ENCODE data around the gene CDH18.

The CDH18 gene

GRCh38 chr5:19928562-19929421 is 59.2 kb downstream of the CDH18 start:
- peak; percentile 69 for DNase-seq (ENCODE audit: low read depth, low spot score)

- DNase-seq (ENCODE audit: low read depth, low spot score) = peak; percentile 3
These were observed 60.1 kb downstream of the CDH18 start for GRCh38 chr5:19927919-19928318.

- no peak for DNase-seq (ENCODE audit: low read depth, low spot score)
These were observed 60.8 kb downstream of the CDH18 start for GRCh38 chr5:19927170-19927569.

- no peak for DNase-seq (ENCODE audit: low read depth, low spot score)
These were observed 64.3 kb downstream of the CDH18 start for GRCh38 chr5:19923742-19924141.

- no peak for DNase-seq (ENCODE audit: low read depth, low spot score)
These were observed 67.2 kb downstream of the CDH18 start for GRCh38 chr5:19920761-19921160.

- DNase-seq (ENCODE audit: low read depth, low spot score) = no peak
These were observed 69.2 kb downstream of the CDH18 start for GRCh38 chr5:19918780-19919179.

- DNase-seq (ENCODE audit: low read depth, low spot score) = no peak
These were observed 70.3 kb downstream of the CDH18 start for GRCh38 chr5:19917588-19918122.

- no peak for DNase-seq (ENCODE audit: low read depth, low spot score)
These were observed 77.9 kb downstream of the CDH18 start for GRCh38 chr5:19910136-19910535.

- no peak for DNase-seq (ENCODE audit: low read depth, low spot score)
These were observed 83.2 kb downstream of the CDH18 start for GRCh38 chr5:19904766-19905165.

GRCh38 chr5:19903611-19904010 is 84.4 kb downstream of the CDH18 start:
- DNase-seq (ENCODE audit: low read depth, low spot score) = no peak

- no peak for DNase-seq (ENCODE audit: low read depth, low spot score)
These were observed 85.6 kb downstream of the CDH18 start for GRCh38 chr5:19902316-19902934.

- DNase-seq (ENCODE audit: low read depth, low spot score) = no peak
These were observed 87.7 kb downstream of the CDH18 start for GRCh38 chr5:19900269-19900668.

- peak; percentile 19 for DNase-seq (ENCODE audit: low read depth, low spot score)
These were observed 96.3 kb downstream of the CDH18 start for GRCh38 chr5:19891658-19892057.

GRCh38 chr5:19886123-19886917 is 101.7 kb downstream of the CDH18 start:
- DNase-seq (ENCODE audit: low read depth, low spot score) = peak; percentile 52

GRCh38 chr5:19885040-19885824 is 102.8 kb downstream of the CDH18 start:
- no peak for DNase-seq (ENCODE audit: low read depth, low spot score)

GRCh38 chr5:19880859-19881436 is 107.1 kb downstream of the CDH18 start:
- no peak for DNase-seq (ENCODE audit: low read depth, low spot score)

- no peak for DNase-seq (ENCODE audit: low read depth, low spot score)
These were observed 107.5 kb downstream of the CDH18 start for GRCh38 chr5:19880458-19880857.

- DNase-seq (ENCODE audit: low read depth, low spot score) = no peak
These were observed 113.2 kb downstream of the CDH18 start for GRCh38 chr5:19874811-19875210.

- DNase-seq (ENCODE audit: low read depth, low spot score) = no peak
These were observed 121.9 kb downstream of the CDH18 start for GRCh38 chr5:19866090-19866450.

- DNase-seq (ENCODE audit: low read depth, low spot score) = no peak
These were observed 122.5 kb downstream of the CDH18 start for GRCh38 chr5:19865336-19866089.
